LNCaP clone FGC (cell line): ENCODE results near the gene MDFIC.

Experiments used
- DNase-seq: peaks from one replicate; pipeline ENCODE4 v3.0.0-alpha.2; 2011; ENCODE audit warnings: low read depth
- H3K4me3 ChIP-seq: 2 replicates; pipeline ENCODE4 v1.5.1; 2011; ENCODE audit warnings: mild to moderate bottlenecking, low read depth, low read length, control low read depth
- CTCF ChIP-seq: IDR thresholded peaks from 2 replicates; pipeline ENCODE4 v1.5.1; 2012; ENCODE audit warnings: mild to moderate bottlenecking; ENCODE audit not compliant: control insufficient read depth, insufficient read depth; ENCODE audit errors: extremely low read depth

The MDFIC gene

GRCh38 chr7:114939484-114940097 is 17.7 kb downstream of the MDFIC start:
- TF ChIP-seq CTCF = peak; percentile 71
- DNase-seq = peak; percentile 6
- no peak overlapping the region for H3K4me3 ChIP-seq

- H3K4me3 ChIP-seq = no peak overlapping the region
Measured at GRCh38 chr7:114940220-114940619, 18.3 kb downstream of the MDFIC start.

GRCh38 chr7:114941692-114942091 is 19.8 kb downstream of the MDFIC start:
- no peak for DNase-seq
- H3K4me3 ChIP-seq = no peak overlapping the region
- no peak for TF ChIP-seq CTCF

More at GRCh38 chr7:114940220-114940619, 18.3 kb downstream of the MDFIC start:
- DNase-seq = no peak
- TF ChIP-seq CTCF = no peak

- DNase-seq = no peak
- TF ChIP-seq CTCF = no peak
- H3K4me3 ChIP-seq = no peak overlapping the region
Measured at GRCh38 chr7:114942446-114943175, 20.7 kb downstream of the MDFIC start.

- no peak for TF ChIP-seq CTCF
- no peak for DNase-seq
- H3K4me3 ChIP-seq = no peak overlapping the region
Measured at GRCh38 chr7:114943530-114943929, 21.6 kb downstream of the MDFIC start.

GRCh38 chr7:114943953-114944744 is 22.3 kb downstream of the MDFIC start:
- no peak overlapping the region for H3K4me3 ChIP-seq
- DNase-seq = no peak
- TF ChIP-seq CTCF = no peak
